HepG2 (cell line): ENCODE measurements around the gene ZNF446. TPM values are rescaled to one million over a fixed set of nuclear protein-coding genes. Genes with fewer than 3 reads are reported as not detected.

Experiments used
- ADNP ChIP-seq: sonication (generic); formaldehyde crosslinking; IDR thresholded peaks from 2 replicates; pipeline ENCODE4 v1.4.0; 2020; ENCODE audit warnings: missing genetic modification reagents
- HDAC2 ChIP-seq: sonication (generic); formaldehyde crosslinking; IDR thresholded peaks from 2 replicates; pipeline ENCODE4 v1.4.0; 2020; ENCODE audit warnings: missing genetic modification reagents
- HMGXB4 ChIP-seq, 2 experiments: sonication (generic) in 1 of 2; formaldehyde crosslinking in 1 of 2; IDR thresholded peaks; 2 replicates each; pipeline versions ENCODE4 v1.4.0 to v1.6.1; 2018 to 2020; ENCODE audit warnings: missing genetic modification reagents in 2 of 2, borderline replicate concordance in 1 of 2, low read depth in 1 of 2, mild to moderate bottlenecking in 1 of 2, missing biosample characterization in 1 of 2
- HNF4G ChIP-seq, 2 experiments: sonication (generic) in 1 of 2; formaldehyde crosslinking in 1 of 2; IDR thresholded peaks; 2 replicates each; pipeline versions ENCODE4 v1.4.0 to v1.6.1; 2011 to 2020; ENCODE audit warnings: borderline replicate concordance in 2 of 2, low read depth in 2 of 2, mild to moderate bottlenecking in 2 of 2, low read length in 1 of 2, missing genetic modification reagents in 1 of 2, moderate library complexity in 1 of 2
- KLF16 ChIP-seq, 2 experiments: sonication (generic) in 1 of 2; formaldehyde crosslinking in 1 of 2; IDR thresholded peaks; 2 replicates each; pipeline versions ENCODE4 v1.6.1 to v1.8.0; 2016 to 2023; ENCODE audit warnings: missing genetic modification reagents in 2 of 2, missing compliant biosample characterization in 1 of 2
- KMT2A ChIP-seq: sonication (generic); formaldehyde crosslinking; IDR thresholded peaks from 2 replicates; pipeline ENCODE4 v1.4.0; 2020; ENCODE audit warnings: missing genetic modification reagents
- NFKB2 ChIP-seq: sonication (generic); formaldehyde crosslinking; IDR thresholded peaks from 2 replicates; pipeline ENCODE4 v1.4.0; 2020; ENCODE audit warnings: missing genetic modification reagents, borderline replicate concordance
- PBX2 ChIP-seq: IDR thresholded peaks from 2 replicates; pipeline ENCODE4 v1.6.1; 2016; ENCODE audit warnings: control low read depth
- RFXAP ChIP-seq: sonication (generic); formaldehyde crosslinking; IDR thresholded peaks from 2 replicates; pipeline ENCODE4 v1.4.0; 2020; ENCODE audit warnings: missing genetic modification reagents, borderline replicate concordance
- SRY ChIP-seq: sonication (generic); formaldehyde crosslinking; IDR thresholded peaks from 2 replicates; pipeline ENCODE4 v1.8.0; 2022; ENCODE audit warnings: mild to moderate bottlenecking, missing genetic modification reagents
- TFDP2 ChIP-seq: sonication (generic); formaldehyde crosslinking; IDR thresholded peaks from 2 replicates; pipeline ENCODE4 v1.4.0; 2020; ENCODE audit warnings: missing genetic modification reagents
- ZBTB26 ChIP-seq: IDR thresholded peaks from 2 replicates; pipeline ENCODE4 v1.6.1; 2016; ENCODE audit warnings: missing compliant biosample characterization, missing genetic modification reagents, borderline replicate concordance
- ZBTB38 ChIP-seq: sonication (generic); formaldehyde crosslinking; IDR thresholded peaks from 2 replicates; pipeline ENCODE4 v1.5.1; 2020; ENCODE audit warnings: mild to moderate bottlenecking, missing genetic modification reagents
- ZNF10 ChIP-seq: sonication (generic); formaldehyde crosslinking; IDR thresholded peaks from 2 replicates; pipeline ENCODE4 v1.4.0; 2020; ENCODE audit warnings: mild to moderate bottlenecking, low read depth, missing genetic modification reagents, borderline replicate concordance
- ZNF230 ChIP-seq: sonication (generic); formaldehyde crosslinking; IDR thresholded peaks from 2 replicates; pipeline ENCODE4 v1.4.0; 2020; ENCODE audit warnings: mild to moderate bottlenecking, missing genetic modification reagents
- ZNF234 ChIP-seq: sonication (generic); formaldehyde crosslinking; conservative IDR thresholded peaks from 2 replicates; pipeline ENCODE4 v1.5.1; 2020; ENCODE audit warnings: mild to moderate bottlenecking, missing genetic modification reagents
- ZNF276 ChIP-seq: sonication (generic); formaldehyde crosslinking; IDR thresholded peaks from 2 replicates; pipeline ENCODE4 v1.4.0; 2020; ENCODE audit warnings: mild to moderate bottlenecking, low read depth, missing genetic modification reagents
- ZNF382 ChIP-seq: sonication (generic); formaldehyde crosslinking; IDR thresholded peaks from 2 replicates; pipeline ENCODE4 v1.5.0; 2020; ENCODE audit warnings: missing genetic modification reagents, mild to moderate bottlenecking, borderline replicate concordance
- ZNF570 ChIP-seq: sonication (generic); formaldehyde crosslinking; IDR thresholded peaks from 2 replicates; pipeline ENCODE4 v1.4.0; 2020; ENCODE audit warnings: mild to moderate bottlenecking, missing genetic modification reagents, borderline replicate concordance
- ZNF607 ChIP-seq: sonication (generic); formaldehyde crosslinking; IDR thresholded peaks from 2 replicates; pipeline ENCODE4 v1.5.1; 2020; ENCODE audit warnings: missing genetic modification reagents, mild to moderate bottlenecking, borderline replicate concordance
- polyA plus RNA-seq, 8 experiments: library from polyadenylated mRNA; depleted of rRNA in 3 of 8; stranded (reverse) in 7 of 8; unstranded in 1 of 8; fragments of >200 nt; fragmentation: Illumina TruSeq in 4 of 8; extraction: Trizol in 4 of 8; gene quantifications; 2 replicates each; pipeline versions ENCODE4 v1.2.1 to v1.2.3, GENCODE V29; 2011 to 2016; ENCODE audit warnings: low read depth in 4 of 8, missing spikeins in 1 of 8, mixed read lengths in 1 of 8; ENCODE audit not compliant: insufficient read depth in 1 of 8
- total RNA-seq, 5 experiments: library from RNA; depleted of rRNA; stranded (reverse); fragments of >200 nt; fragmentation: Illumina TruSeq; extraction: Trizol; gene quantifications; 2 replicates each; pipeline ENCODE4 v1.2.3, GENCODE V29; 2016; ENCODE audit warnings: low read depth in 1 of 5

ZNF446 gene
- total and polyA plus RNA-seq, 2 of the 13 experiments (the other 11 are each of a cell fraction or from before 2014, with no cell fraction given) = 3.0 to 3.6 TPM

- TF ChIP-seq ZBTB26 (CRISPR knock-in tag) (peak; percentile 14; the same call in 1 of the 2 replicates), NFKB2 (CRISPR knock-in tag) (peak; percentile 80; the same call in 1 of the 2 replicates), HDAC2 (peak; percentile 62; the same call in 1 of the 2 replicates), PBX2 (CRISPR knock-in tag) (no peak), ZNF570 (no peak), SRY (CRISPR knock-in tag) (no peak; the same call in none of the 2 replicates), ZNF276 (CRISPR knock-in tag) (peak; percentile 53; the same call in 1 of the 2 replicates), KLF16 (CRISPR knock-in tag; IDR thresholded peaks at IDR 0.05) (no peak), ADNP (CRISPR knock-in tag) (peak; percentile 77), RFXAP (CRISPR knock-in tag) (peak; percentile 73; the same call in 1 of the 2 replicates), HMGXB4 (CRISPR knock-in tag; IDR thresholded peaks at IDR 0.05; ENCODE audit: borderline replicate concordance in 1 of 2, low read depth in 1 of 2) (peak; percentile 84 to 95), HNF4G (IDR thresholded peaks at IDR 0.05; ENCODE audit: borderline replicate concordance, low read depth, low read length) (no peak), HNF4G (CRISPR knock-in tag; IDR thresholded peaks at IDR 0.05; ENCODE audit: borderline replicate concordance, low read depth) (0 out of 2 replicates have a peak, but pooled peaks have one; percentile 62), ZNF382 (CRISPR knock-in tag) (no peak), ZNF607 (CRISPR knock-in tag) (peak; percentile 91), ZBTB38 (peak; percentile 84; the same call in 1 of the 2 replicates), KMT2A (CRISPR knock-in tag) (no peak), ZNF230 (CRISPR knock-in tag) (no peak; the same call in 1 of the 2 replicates), ZNF10 (CRISPR knock-in tag) (no peak), TFDP2 (CRISPR knock-in tag) (peak; percentile 91), ZNF234 (CRISPR knock-in tag) (no peak; the same call in 1 of the 2 replicates)
Measured at GRCh38 chr19:58513694-58514563, 37.8 kb downstream of the ZNF446 start (continued).
